Measurements from ENCODE around the gene TP53AIP1. TPM values are rescaled to one million over a fixed set of nuclear protein-coding genes. Genes with fewer than 3 reads are reported as not detected.

The TP53AIP1 gene
- total and polyA plus RNA-seq, 8 donors: 0.12 to 1.0 (median 0.16) TPM; not detected in 2

DNA sequence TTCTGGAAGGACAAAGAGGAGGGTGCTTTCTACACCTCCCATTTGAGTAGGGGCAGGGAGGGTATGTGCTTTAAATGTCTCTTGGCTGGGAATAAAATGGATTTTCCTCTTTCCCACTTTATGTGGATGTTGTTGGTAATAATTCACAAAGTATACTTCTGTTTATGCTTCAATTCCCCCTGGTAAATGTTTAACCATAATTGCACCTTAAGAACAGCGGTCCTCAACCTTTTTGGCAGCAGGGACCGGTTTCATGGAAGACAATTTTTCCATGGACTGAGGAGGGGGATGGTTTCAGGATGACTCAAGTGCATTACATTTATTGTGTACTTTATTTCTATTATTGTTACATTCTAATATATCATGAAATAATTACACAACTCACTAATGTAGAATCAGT lies 4.0 kb upstream of the TP53AIP1 start:
- ATAC-seq (no peak), DNase-seq (no peak), FAIRE-seq (no peak)
- intact Hi-C loops (cut with DNase I): no loop called here
- Histone ChIP-seq H3K4me1 (peaks cover 0 to 10% (median 8%) of the 10 kb centered on the region in 3 donors), H3K4me3 (no peak overlapping the region), H3K27me3 (no peaks in the 10 kb centered on the region), H3K27ac (no peak overlapping the region), H3K9me3 (no peaks in the 10 kb centered on the region), H3K36me3 (no peaks in the 10 kb centered on the region)
- WGBS, 2 donors: 21 to 49% methylated on average over 2 of the region's 2 CpGs
- TF ChIP-seq, protein P1, sequence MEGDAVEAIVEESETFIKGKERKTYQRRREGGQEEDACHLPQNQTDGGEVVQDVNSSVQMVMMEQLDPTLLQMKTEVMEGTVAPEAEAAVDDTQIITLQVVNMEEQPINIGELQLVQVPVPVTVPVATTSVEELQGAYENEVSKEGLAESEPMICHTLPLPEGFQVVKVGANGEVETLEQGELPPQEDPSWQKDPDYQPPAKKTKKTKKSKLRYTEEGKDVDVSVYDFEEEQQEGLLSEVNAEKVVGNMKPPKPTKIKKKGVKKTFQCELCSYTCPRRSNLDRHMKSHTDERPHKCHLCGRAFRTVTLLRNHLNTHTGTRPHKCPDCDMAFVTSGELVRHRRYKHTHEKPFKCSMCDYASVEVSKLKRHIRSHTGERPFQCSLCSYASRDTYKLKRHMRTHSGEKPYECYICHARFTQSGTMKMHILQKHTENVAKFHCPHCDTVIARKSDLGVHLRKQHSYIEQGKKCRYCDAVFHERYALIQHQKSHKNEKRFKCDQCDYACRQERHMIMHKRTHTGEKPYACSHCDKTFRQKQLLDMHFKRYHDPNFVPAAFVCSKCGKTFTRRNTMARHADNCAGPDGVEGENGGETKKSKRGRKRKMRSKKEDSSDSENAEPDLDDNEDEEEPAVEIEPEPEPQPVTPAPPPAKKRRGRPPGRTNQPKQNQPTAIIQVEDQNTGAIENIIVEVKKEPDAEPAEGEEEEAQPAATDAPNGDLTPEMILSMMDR (IDR thresholded peaks at IDR 0.05): no peak

DNA sequence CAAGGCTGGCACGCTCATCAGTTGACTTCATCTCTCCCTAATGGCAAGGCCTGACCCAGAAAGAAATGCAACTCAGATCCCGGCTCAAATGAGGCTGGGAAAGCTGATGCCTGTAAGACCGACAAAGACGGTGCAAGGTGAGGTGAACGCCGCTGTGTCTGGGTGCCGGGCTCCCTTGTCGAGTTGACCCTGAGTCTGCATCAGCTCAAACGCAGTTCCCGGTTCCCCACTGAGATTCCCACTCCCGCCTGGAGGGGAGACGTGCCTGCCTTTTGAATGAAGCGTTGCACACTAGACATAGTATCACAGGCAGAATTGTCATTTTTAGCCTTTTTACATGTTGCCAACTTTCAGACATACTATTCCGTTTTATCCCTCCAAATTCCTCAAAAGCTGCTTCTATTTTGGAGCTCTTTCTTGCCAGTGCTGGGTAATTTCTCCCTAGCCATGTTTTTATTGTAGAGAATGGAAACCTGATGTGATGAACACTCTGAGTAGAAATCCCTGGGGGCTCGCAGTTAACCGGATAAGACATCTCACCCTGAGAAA lies 831 bp upstream of the TP53AIP1 start:
- intact Hi-C loops (cut with DNase I): no loop called here
- H3K27ac ChIP-seq: no peak overlapping the region
- H3K4me1 ChIP-seq: no peaks in the 10 kb centered on the region
- H3K27me3 ChIP-seq: no peaks in the 10 kb centered on the region
- no peak for ATAC-seq
- no peaks in the 10 kb centered on the region for H3K36me3 ChIP-seq
- FAIRE-seq: no peak
- TF ChIP-seq, protein P1 (IDR thresholded peaks at IDR 0.05): no peak
- no peak overlapping the region for H3K4me3 ChIP-seq
- 76 to 82% methylated on average over 16 of the region's 16 CpGs for WGBS, 2 donors
- H3K9me3 ChIP-seq: no peaks in the 10 kb centered on the region
- no peak for DNase-seq

DNA sequence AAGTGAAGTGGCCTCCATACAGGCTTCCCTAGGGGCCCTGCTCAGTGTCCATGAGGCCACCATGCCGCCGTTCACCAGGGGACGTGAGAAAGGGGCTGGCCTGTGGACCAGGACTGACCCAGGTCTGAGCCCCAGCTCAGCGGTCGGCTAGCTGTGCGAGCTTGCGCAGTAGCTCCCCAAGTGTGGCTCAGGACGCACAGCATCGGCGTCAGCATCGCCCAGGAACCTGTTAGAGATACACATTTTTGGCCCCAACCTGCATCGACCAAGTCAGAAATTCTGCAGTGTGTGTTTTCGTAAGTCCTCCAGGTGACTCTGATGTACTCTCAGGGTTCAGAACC lies 429 bp downstream of the TP53AIP1 start:
- H3K27ac ChIP-seq: no peak overlapping the region

DNA sequence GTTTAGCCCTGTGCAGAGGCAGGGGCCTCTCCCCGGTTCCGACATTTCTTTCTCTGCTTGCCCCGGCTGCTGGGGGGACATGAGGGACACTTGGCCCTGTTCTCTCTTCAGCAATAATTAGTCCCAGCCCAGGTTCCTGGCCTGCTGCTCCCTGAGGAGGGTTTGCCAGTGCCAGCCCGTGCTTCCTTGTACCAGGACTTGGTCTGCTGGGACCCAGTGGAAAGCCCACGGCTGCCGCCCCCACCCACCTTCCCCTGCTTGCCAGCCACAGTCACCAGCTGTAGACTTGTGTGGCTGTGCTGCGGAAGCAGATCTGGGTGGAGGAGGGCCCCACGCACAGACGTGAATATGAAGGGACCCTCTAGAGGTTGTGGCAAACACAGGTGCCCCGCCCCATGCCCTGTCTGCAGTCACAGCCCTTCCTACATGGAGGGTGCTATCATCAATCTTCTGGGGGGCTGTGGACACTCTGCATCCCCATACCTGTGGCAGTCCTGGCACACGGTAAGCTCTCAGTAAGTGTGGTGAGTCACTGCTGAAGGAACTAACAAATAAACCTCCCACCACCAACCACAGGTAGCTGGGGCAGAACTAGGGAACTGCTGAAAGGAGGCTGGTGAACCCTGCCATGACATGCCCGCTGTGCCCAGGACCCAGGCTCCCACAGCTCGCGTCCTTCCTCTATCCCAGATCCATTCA lies 949 bp downstream of the TP53AIP1 start:
- 84 to 88% methylated on average over 14 of the region's 14 CpGs for WGBS, 2 donors
- FAIRE-seq (no peak), ATAC-seq (peak in 1 of 4 donors; percentile 9), DNase-seq (no peak)
- Histone ChIP-seq H3K27me3 (no peaks in the 10 kb centered on the region), H3K27ac (no peak overlapping the region), H3K9me3 (no peaks in the 10 kb centered on the region), H3K4me1 (no peaks in the 10 kb centered on the region), H3K36me3 (no peaks in the 10 kb centered on the region), H3K4me3 (no peak overlapping the region)
- intact Hi-C loops (cut with DNase I): no loop called here
- TF ChIP-seq, protein P1 (IDR thresholded peaks at IDR 0.05): no peak

More for the DNA sequence above, 429 bp downstream of the TP53AIP1 start:
- no peaks in the 10 kb centered on the region for H3K27me3 ChIP-seq
- intact Hi-C loops (cut with DNase I): no loop called here
- H3K9me3 ChIP-seq: no peaks in the 10 kb centered on the region
- WGBS, 2 donors: 89 to 95% methylated on average over 13 of the region's 13 CpGs
- H3K4me1 ChIP-seq: no peaks in the 10 kb centered on the region
- ATAC-seq: no peak
- no peak for FAIRE-seq
- DNase-seq: no peak
- no peak overlapping the region for H3K4me3 ChIP-seq
- TF ChIP-seq, protein P1 (IDR thresholded peaks at IDR 0.05): no peak
- H3K36me3 ChIP-seq: no peaks in the 10 kb centered on the region

DNA sequence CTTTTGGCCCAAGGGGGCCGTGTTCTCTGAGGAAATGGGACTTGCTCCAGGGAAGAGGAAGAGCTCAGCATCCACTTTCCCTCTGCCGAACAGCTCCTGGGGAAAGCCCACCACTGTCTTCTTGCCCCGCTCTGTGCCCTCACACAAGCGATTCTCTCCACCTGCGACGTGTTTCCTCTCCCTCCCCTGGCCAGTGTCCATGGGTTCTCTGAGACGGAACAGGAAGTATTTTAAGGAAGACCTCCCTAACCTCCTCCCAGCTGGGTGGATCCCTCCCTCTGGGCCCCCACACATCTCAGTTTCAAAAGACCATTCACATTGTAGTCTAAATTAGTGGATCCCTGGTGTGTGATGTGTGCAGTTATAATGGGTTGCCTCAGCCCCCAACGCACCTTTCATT lies 1.6 kb downstream of the TP53AIP1 start:
- WGBS, 2 donors: 80 to 86% methylated on average over 8 of the region's 8 CpGs
- Histone ChIP-seq H3K27ac (no peak overlapping the region), H3K4me1 (no peaks in the 10 kb centered on the region), H3K9me3 (no peaks in the 10 kb centered on the region), H3K36me3 (no peaks in the 10 kb centered on the region), H3K4me3 (no peak overlapping the region), H3K27me3 (no peaks in the 10 kb centered on the region)
- FAIRE-seq (no peak), ATAC-seq (no peak), DNase-seq (no peak)
- TF ChIP-seq, protein P1 (IDR thresholded peaks at IDR 0.05): no peak
- intact Hi-C loops (cut with DNase I): no loop called here
